GM19099 (cell line): ENCODE results near the gene SAMD3.

Source experiments
- POLR2A ChIP-seq: IDR thresholded peaks from 3 replicates; pipeline ENCODE4 v1.6.1; 2011; ENCODE audit warnings: low read depth; ENCODE audit not compliant: insufficient read length; ENCODE audit errors: extremely low read depth

SAMD3 gene

GRCh38 chr6:130222775-130223174, at the start of gene SAMD3:
Gene SAMD3 (minus strand): TSS chr6:130222951. CDS start chr6:130215273, 7,678 bp downstream.
- no peak for TF ChIP-seq POLR2A

- no peak for TF ChIP-seq POLR2A
Observed at GRCh38 chr6:130269969-130270635, 47.4 kb upstream of the SAMD3 start.

- no peak for TF ChIP-seq POLR2A
Observed at GRCh38 chr6:130262008-130262407, 39.3 kb upstream of the SAMD3 start.

GRCh38 chr6:130259557-130259956, 36.8 kb upstream of the SAMD3 start:
- no peak for TF ChIP-seq POLR2A

- TF ChIP-seq POLR2A: no peak
Observed at GRCh38 chr6:130259140-130259539, 36.4 kb upstream of the SAMD3 start.

- no peak for TF ChIP-seq POLR2A
Observed at GRCh38 chr6:130252527-130253237, 29.9 kb upstream of the SAMD3 start.

GRCh38 chr6:130245267-130245666, 22.5 kb upstream of the SAMD3 start:
- no peak for TF ChIP-seq POLR2A

- no peak for TF ChIP-seq POLR2A
Observed at GRCh38 chr6:130244728-130245127, 22.0 kb upstream of the SAMD3 start.

- TF ChIP-seq POLR2A: no peak
Observed at GRCh38 chr6:130240232-130240631, 17.5 kb upstream of the SAMD3 start.

GRCh38 chr6:130239755-130240154, 17.0 kb upstream of the SAMD3 start:
- no peak for TF ChIP-seq POLR2A

GRCh38 chr6:130233330-130233729, 10.6 kb upstream of the SAMD3 start:
- no peak for TF ChIP-seq POLR2A

- no peak for TF ChIP-seq POLR2A
Observed at GRCh38 chr6:130229645-130230044, 6.9 kb upstream of the SAMD3 start.

- no peak for TF ChIP-seq POLR2A
Observed at GRCh38 chr6:130223508-130223907, 757 bp upstream of the SAMD3 start.

- no peak for TF ChIP-seq POLR2A
Observed at GRCh38 chr6:130218134-130218533, 4.6 kb downstream of the SAMD3 start.

- TF ChIP-seq POLR2A: no peak
Observed at GRCh38 chr6:130216620-130217019, 6.1 kb downstream of the SAMD3 start.

GRCh38 chr6:130215526-130215925, 7.2 kb downstream of the SAMD3 start:
- no peak for TF ChIP-seq POLR2A

GRCh38 chr6:130212215-130212874, 10.4 kb downstream of the SAMD3 start:
- TF ChIP-seq POLR2A: no peak

- TF ChIP-seq POLR2A: no peak
Observed at GRCh38 chr6:130211691-130212090, 11.1 kb downstream of the SAMD3 start.
